ENCODE measurements around the gene CDH26. TPM values are rescaled to one million over a fixed set of nuclear protein-coding genes. Genes with fewer than 3 reads are reported as not detected.

Gene CDH26
- total and polyA plus RNA-seq, 2 experiments from 2014 or later: 2.0 TPM

GRCh38 chr20:59925899-59926298 lies 32.3 kb upstream of the CDH26 start:
- no peak for DNase-seq (ENCODE audit: low spot score)
- Histone ChIP-seq H3K27me3 (ENCODE audit: insufficient read depth) (0 out of 2 replicates have a peak, but pooled peaks cover 6% of the 10 kb centered on the region), H3K79me2 (replicated peaks; ENCODE audit: insufficient read depth) (no peaks in the 10 kb centered on the region), H3K4me1 (ENCODE audit: insufficient read depth) (no peaks in the 10 kb centered on the region), H3K27ac (ENCODE audit: low read depth) (no peak overlapping the region), H3K36me3 (ENCODE audit: insufficient read depth) (no peaks in the 10 kb centered on the region), H3K4me2 (no peak overlapping the region), H3F3A (replicated peaks; ENCODE audit: low read depth) (no peaks in the 10 kb centered on the region), H4K20me1 (replicated peaks; ENCODE audit: insufficient read depth) (no peaks in the 10 kb centered on the region), H3K4me3 (no peak overlapping the region), H2AFZ (no peak overlapping the region), H3K9me2 (ENCODE audit: insufficient read depth) (no peaks in the 10 kb centered on the region)
- Mint-ChIP-seq H3K27me3 (ENCODE audit: insufficient read depth, low read depth, poor library complexity) (peaks cover 2% of the 10 kb centered on the region), H3K36me3 (ENCODE audit: low read depth) (no peaks in the 10 kb centered on the region), H3K4me1 (peaks cover 8% of the 10 kb centered on the region), H3K27ac (no peak overlapping the region), H3K4me3 (no peak overlapping the region), H3K9me3 (no peaks in the 10 kb centered on the region)
- no peak for ATAC-seq
- no peak for TF ChIP-seq CREB1 (CRISPR knock-in tag; IDR thresholded peaks at IDR 0.05; ENCODE audit: low read depth)
- TF ChIP-seq ZNF462 (CRISPR knock-in tag; IDR thresholded peaks at IDR 0.05): no peak
- no peak for TF ChIP-seq ZNF114 (CRISPR knock-in tag; IDR thresholded peaks at IDR 0.05)

- DNase-seq (ENCODE audit: low spot score) (no peak), ATAC-seq (no peak)
- peaks cover 17% of the 10 kb centered on the region for H3K27me3 Mint-ChIP-seq (ENCODE audit: insufficient read depth, low read depth, poor library complexity)
- Histone ChIP-seq H4K20me1 (replicated peaks; ENCODE audit: insufficient read depth) (peaks cover 4% of the 10 kb centered on the region; the same call in 1 of the 2 replicates), H3K27ac (ENCODE audit: low read depth) (no peak overlapping the region), H3K4me3 (no peak overlapping the region), H3F3A (replicated peaks; ENCODE audit: low read depth) (no peaks in the 10 kb centered on the region), H3K4me1 (ENCODE audit: insufficient read depth) (no peaks in the 10 kb centered on the region; the same call in 1 of the 2 replicates), H3K4me2 (no peak overlapping the region), H3K9me2 (ENCODE audit: insufficient read depth) (no peaks in the 10 kb centered on the region), H2AFZ (no peak overlapping the region), H3K27me3 (ENCODE audit: insufficient read depth) (peaks cover 54% of the 10 kb centered on the region), H3K79me2 (replicated peaks; ENCODE audit: insufficient read depth) (no peaks in the 10 kb centered on the region), H3K36me3 (ENCODE audit: insufficient read depth) (no peaks in the 10 kb centered on the region)
- H3K27ac Mint-ChIP-seq: no peak overlapping the region
- H3K4me1 Mint-ChIP-seq: peaks cover 10% of the 10 kb centered on the region
- peaks cover 3% of the 10 kb centered on the region; the same call in 1 of the 3 replicates for H3K9me3 Mint-ChIP-seq
- H3K36me3 Mint-ChIP-seq (ENCODE audit: low read depth): no peaks in the 10 kb centered on the region
- no peak overlapping the region for H3K4me3 Mint-ChIP-seq
- TF ChIP-seq, protein P1, sequence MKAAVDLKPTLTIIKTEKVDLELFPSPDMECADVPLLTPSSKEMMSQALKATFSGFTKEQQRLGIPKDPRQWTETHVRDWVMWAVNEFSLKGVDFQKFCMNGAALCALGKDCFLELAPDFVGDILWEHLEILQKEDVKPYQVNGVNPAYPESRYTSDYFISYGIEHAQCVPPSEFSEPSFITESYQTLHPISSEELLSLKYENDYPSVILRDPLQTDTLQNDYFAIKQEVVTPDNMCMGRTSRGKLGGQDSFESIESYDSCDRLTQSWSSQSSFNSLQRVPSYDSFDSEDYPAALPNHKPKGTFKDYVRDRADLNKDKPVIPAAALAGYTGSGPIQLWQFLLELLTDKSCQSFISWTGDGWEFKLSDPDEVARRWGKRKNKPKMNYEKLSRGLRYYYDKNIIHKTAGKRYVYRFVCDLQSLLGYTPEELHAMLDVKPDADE (IDR thresholded peaks at IDR 0.05): no peak
- TF ChIP-seq ZNF331 (CRISPR knock-in tag; IDR thresholded peaks at IDR 0.05; ENCODE audit: low read depth) (no peak), EZH2phosphoT487 (IDR thresholded peaks at IDR 0.05; ENCODE audit: unreplicated experiment) (no peak), CREB1 (CRISPR knock-in tag; IDR thresholded peaks at IDR 0.05; ENCODE audit: low read depth) (no peak), EZH2 (IDR thresholded peaks at IDR 0.05; ENCODE audit: low read depth, unreplicated experiment) (no peak), POLR2AphosphoS5 (IDR thresholded peaks at IDR 0.05; ENCODE audit: low read depth) (no peak), ZNF114 (CRISPR knock-in tag; IDR thresholded peaks at IDR 0.05) (no peak), NANOG (IDR thresholded peaks at IDR 0.05; ENCODE audit: borderline replicate concordance) (no peak)
- TF ChIP-seq, protein P2, sequence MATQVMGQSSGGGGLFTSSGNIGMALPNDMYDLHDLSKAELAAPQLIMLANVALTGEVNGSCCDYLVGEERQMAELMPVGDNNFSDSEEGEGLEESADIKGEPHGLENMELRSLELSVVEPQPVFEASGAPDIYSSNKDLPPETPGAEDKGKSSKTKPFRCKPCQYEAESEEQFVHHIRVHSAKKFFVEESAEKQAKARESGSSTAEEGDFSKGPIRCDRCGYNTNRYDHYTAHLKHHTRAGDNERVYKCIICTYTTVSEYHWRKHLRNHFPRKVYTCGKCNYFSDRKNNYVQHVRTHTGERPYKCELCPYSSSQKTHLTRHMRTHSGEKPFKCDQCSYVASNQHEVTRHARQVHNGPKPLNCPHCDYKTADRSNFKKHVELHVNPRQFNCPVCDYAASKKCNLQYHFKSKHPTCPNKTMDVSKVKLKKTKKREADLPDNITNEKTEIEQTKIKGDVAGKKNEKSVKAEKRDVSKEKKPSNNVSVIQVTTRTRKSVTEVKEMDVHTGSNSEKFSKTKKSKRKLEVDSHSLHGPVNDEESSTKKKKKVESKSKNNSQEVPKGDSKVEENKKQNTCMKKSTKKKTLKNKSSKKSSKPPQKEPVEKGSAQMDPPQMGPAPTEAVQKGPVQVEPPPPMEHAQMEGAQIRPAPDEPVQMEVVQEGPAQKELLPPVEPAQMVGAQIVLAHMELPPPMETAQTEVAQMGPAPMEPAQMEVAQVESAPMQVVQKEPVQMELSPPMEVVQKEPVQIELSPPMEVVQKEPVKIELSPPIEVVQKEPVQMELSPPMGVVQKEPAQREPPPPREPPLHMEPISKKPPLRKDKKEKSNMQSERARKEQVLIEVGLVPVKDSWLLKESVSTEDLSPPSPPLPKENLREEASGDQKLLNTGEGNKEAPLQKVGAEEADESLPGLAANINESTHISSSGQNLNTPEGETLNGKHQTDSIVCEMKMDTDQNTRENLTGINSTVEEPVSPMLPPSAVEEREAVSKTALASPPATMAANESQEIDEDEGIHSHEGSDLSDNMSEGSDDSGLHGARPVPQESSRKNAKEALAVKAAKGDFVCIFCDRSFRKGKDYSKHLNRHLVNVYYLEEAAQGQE (IDR thresholded peaks at IDR 0.05; ENCODE audit: unreplicated experiment): no peak
Observed at GRCh38 chr20:59931511-59932312, 26.5 kb upstream of the CDH26 start.
